ENCODE data around the gene ZNF341.
"Not testable (repeated sequence)": the region's sequence is repeated elsewhere in the genome, so short reads cannot be mapped to it uniquely, and the experiment has no call there.

Gene ZNF341

DNA sequence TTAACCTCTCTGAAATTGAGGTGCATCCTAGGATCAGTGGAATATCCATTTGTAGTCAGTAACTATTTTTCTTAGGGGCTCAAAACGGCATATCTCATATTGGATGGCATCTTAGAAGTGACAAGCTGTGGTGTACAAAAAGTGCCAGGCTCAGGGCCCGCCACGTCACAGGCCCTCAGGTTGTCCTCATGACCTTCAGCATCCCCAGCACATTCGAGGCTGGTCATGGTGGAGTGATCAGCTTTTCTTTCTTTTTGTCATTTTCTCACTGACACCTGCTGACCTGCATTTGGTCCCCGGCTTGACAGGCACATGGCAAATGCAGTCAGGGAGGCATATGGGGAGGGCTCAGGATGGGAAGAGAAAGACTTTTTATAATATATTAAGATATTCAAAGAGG, 38.5 kb upstream of the ZNF341 start:
- TF ChIP-seq POLR2A (IDR thresholded peaks at IDR 0.05; ENCODE audit: low read depth, low read length) (no peak), TAF1 (IDR thresholded peaks at IDR 0.05; ENCODE audit: borderline replicate concordance, low read depth, low read length) (no peak), POLR2AphosphoS5 (IDR thresholded peaks at IDR 0.05; ENCODE audit: low read depth, low read length) (no peak)
- FAIRE-seq (no peak), DNase-seq (ENCODE audit: insufficient read length) (no peak)

DNA sequence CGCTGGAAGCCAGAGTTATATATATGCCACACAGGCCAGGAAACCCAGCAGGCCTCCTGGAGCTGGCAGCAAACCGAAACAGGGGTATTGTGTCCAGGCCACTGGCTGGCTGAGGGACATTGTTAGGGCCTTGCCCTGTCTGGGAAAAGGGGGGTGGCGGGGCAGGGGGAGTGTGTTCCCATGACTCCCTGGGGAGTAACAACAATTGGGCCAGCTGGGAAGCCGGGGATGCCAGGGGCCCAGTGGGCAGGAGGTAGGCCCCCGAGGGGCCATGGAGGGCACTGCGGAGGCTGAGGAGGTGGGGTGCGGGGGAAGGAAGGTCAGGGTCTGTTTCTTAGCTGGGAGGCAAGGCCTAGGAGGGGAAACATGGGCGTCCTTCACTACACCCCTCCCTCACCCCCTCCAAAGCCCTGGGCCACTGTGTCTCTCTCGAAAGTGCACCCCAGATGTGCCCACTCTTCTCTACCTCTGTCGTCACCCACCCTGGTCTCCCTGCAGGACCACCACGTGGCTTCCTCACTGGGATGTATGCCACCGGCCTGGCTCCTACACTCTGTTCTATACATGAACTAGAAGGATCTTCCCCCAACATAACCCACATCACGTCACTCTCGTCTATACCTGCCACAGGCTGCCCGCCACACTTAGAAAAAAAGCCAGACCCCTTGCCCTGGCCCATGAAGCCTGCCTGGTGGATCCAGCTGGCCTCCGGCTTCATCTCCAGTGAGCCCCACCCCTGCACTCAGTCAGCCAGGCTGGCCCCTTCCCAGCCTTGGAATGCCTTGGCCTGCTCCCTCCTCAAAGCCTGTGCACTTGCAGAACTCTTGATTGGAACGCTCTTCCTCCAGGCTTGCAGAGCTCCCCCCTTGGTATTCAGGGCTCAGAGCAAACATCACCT, 37.8 kb upstream of the ZNF341 start:
- no peak for FAIRE-seq
- DNase-seq (ENCODE audit: insufficient read length) = no peak
- TF ChIP-seq POLR2AphosphoS5 (IDR thresholded peaks at IDR 0.05; ENCODE audit: low read depth, low read length) = no peak
- TF ChIP-seq TAF1 (IDR thresholded peaks at IDR 0.05; ENCODE audit: borderline replicate concordance, low read depth, low read length) = no peak
- no peak for TF ChIP-seq POLR2A (IDR thresholded peaks at IDR 0.05; ENCODE audit: low read depth, low read length)

DNA sequence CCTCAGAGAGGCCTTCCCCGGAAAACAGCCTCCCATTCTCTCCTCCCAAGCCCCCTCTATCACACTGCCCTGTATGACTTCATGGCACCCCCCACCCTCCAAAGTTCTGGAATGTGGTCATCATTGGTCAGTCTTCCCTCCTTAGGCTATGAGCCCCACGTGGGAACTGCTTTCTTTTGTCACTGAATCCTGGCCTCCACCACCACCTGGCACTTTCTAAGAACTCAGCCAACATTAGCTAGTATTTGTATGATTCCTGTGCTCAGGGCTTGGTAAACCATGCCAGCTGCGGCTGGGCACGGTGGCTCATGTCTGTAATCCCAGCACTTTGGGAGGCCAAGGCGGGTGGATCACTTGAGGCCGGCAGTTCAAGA, 37.2 kb upstream of the ZNF341 start:
- DNase-seq (ENCODE audit: insufficient read length) (no peak), FAIRE-seq (no peak)
- TF ChIP-seq TAF1 (IDR thresholded peaks at IDR 0.05; ENCODE audit: borderline replicate concordance, low read depth, low read length) (no peak), POLR2A (IDR thresholded peaks at IDR 0.05; ENCODE audit: low read depth, low read length) (no peak), POLR2AphosphoS5 (IDR thresholded peaks at IDR 0.05; ENCODE audit: low read depth, low read length) (no peak)

DNA sequence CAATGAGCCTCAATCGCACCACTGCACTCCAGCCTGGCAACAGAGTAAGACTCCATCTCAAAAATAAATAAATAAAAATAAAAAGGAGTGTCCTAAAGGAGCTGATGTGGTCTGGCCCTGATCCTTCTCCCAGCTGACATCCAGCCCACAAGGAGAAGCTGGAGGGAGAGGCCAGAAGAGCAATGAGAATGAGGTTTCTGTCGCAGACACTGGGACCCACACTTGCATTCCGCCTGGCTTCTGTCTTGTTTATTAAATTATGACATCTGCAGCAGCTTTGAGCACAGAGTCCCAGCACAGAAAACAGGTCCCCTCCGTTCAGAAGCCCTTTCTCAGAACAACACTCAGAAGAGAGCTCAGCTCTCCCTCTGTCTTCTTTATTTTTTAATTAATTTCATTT, 35.3 kb upstream of the ZNF341 start:
- no peak for DNase-seq (ENCODE audit: insufficient read length)
- FAIRE-seq = no peak
- no peak for TF ChIP-seq POLR2AphosphoS5 (IDR thresholded peaks at IDR 0.05; ENCODE audit: low read depth, low read length)
- no peak for TF ChIP-seq POLR2A (IDR thresholded peaks at IDR 0.05; ENCODE audit: low read depth, low read length)
- TF ChIP-seq TAF1 (IDR thresholded peaks at IDR 0.05; ENCODE audit: borderline replicate concordance, low read depth, low read length) = no peak

DNA sequence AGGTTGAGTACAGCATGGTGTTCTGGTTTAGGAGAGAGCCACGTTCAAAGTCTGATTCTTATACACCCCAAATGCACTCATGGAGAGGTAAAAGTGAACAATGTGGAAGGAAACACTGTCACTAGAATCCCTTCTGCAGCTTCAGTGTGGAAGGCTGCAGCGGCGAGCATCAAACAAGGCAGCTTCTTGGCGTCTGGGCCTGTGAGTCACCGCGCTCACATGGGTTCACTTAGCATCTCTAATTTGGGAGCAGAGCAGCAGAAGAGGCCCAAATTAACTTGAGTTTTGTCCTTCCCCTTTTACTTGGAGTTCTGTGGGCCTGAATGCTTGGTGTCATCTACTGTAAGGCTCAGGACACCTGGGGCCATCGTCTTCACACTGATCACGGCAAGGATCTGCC, 34.7 kb upstream of the ZNF341 start:
- DNase-seq (ENCODE audit: insufficient read length) (no peak), FAIRE-seq (no peak)
- TF ChIP-seq POLR2A (IDR thresholded peaks at IDR 0.05; ENCODE audit: low read depth, low read length) (no peak), TAF1 (IDR thresholded peaks at IDR 0.05; ENCODE audit: borderline replicate concordance, low read depth, low read length) (no peak), POLR2AphosphoS5 (IDR thresholded peaks at IDR 0.05; ENCODE audit: low read depth, low read length) (no peak)

DNA sequence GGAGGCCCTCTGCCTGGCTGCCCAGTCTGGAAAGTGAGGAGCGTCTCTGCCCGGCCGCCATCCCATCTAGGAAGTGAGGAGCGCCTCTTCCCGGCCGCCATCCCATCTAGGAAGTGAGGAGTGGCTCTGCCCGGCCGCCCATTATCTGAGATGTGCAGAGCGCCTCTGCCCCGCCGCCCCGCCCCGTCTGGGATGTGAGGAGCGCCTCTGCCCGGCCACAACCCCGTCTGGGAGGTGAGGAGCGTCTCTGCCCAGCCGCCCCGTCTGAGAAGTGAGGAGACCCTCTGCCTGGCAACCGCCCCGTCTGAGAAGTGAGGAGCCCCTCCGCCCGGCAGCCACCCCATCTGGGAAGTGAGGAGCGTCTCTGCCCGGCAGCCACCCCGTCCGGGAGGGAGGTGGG, 32.8 kb upstream of the ZNF341 start:
- FAIRE-seq; DNase-seq (ENCODE audit: insufficient read length): not testable (repeated sequence)

DNA sequence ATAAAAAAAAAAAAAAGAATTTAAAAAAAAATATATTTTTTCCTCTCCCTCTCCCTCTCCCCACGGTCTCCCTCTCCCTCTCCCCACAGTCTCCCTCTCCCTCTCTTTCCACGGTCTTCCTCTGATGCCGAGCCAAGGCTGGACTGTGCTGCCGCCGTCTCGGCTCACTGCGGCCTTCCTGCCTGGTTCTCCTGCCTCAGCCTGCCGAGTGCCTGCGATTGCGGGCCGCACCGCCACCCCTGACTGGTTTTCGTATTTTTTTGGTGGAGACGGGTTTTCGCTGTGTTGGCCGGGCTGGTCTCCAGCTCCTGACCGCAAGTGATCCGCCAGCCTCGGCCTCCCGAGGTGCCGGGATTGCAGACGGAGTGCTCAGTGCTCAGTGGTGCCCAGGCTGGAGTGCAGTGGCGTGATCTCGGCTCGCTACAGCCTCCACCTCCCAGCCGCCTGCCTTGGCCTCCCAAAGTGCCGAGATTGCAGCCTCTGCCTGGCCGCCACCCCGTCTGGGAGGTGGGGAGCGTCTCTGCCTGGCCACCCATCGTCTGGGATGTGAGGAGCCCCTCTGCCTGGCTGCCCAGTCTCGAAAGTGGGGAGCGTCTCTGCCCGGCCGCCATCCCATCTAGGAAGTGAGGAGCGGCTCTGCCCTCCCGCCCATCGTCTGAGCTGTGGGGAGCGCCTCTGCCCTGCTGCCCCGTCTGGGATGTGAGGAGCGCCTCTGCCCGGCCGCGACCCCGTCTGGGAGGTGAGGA, 30.9 kb upstream of the ZNF341 start:
- DNase-seq (ENCODE audit: insufficient read length); FAIRE-seq: not testable (repeated sequence)

DNA sequence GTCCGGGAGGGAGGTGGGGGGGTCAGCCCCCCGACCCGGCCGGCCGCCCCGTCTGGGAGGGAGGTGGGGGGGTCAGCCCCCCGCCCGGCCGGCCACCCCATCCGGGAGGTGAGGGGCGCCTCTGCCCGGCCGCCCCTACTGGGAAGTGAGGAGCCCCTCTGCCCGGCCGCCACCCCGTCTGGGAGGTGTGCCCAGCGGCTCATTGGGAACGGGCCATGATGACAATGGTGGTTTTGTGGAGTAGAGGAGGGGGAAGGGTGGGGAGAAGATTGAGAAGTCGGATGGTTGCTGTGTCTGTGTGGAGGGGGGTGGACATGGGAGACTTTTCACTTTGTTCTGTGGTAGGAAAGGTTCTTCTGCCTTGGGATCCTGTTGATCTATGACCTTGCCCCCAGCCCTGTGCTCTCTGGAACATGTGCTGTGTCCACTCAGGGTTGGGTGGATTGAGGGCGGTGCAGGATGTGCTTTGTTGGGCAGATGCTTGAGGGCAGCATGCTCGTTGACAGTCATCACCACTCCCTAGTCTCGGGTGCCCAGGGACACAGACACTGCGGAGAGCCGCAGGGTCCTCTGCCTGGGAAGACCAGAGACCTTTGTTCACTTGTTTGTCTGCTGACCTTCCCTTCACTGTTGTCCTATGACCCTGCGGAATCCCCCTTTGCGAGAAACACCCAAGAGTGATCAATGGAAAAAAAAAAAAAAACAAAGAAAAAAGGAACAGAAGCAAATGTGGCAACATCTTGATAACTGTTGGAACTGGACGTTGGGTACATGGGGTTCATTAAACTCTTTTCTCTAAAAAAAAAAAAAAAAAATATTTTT, 30.0 kb upstream of the ZNF341 start:
- TF ChIP-seq POLR2AphosphoS5 (IDR thresholded peaks at IDR 0.05; ENCODE audit: low read depth, low read length) = no peak
- TF ChIP-seq POLR2A (IDR thresholded peaks at IDR 0.05; ENCODE audit: low read depth, low read length) = no peak
- no peak for TF ChIP-seq TAF1 (IDR thresholded peaks at IDR 0.05; ENCODE audit: borderline replicate concordance, low read depth, low read length)
- no peak for DNase-seq (ENCODE audit: insufficient read length)
- FAIRE-seq = no peak

DNA sequence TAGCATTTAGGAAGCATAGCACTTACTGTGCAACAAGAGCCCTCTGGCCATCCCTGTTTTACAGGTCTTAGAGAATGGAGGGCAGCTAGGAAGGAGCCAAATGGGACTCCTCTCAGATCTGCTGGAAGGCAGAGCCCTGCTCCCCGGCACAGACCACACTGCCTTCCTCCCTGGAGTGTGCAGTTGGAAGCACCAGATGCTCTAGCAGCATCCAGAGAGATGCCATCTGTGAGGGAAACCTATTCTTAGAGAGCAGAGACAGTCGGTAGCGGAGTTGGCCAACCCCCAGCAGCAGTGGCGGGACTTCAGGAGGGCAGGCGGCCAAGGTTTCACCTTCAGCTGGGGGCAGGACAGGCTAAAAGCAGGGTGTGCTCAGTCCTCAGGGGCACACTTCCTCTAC, 28.9 kb upstream of the ZNF341 start:
- DNase-seq (ENCODE audit: insufficient read length) (no peak), FAIRE-seq (no peak)
- TF ChIP-seq POLR2AphosphoS5 (IDR thresholded peaks at IDR 0.05; ENCODE audit: low read depth, low read length) = no peak
- no peak for TF ChIP-seq TAF1 (IDR thresholded peaks at IDR 0.05; ENCODE audit: borderline replicate concordance, low read depth, low read length)
- TF ChIP-seq POLR2A (IDR thresholded peaks at IDR 0.05; ENCODE audit: low read depth, low read length) = no peak

DNA sequence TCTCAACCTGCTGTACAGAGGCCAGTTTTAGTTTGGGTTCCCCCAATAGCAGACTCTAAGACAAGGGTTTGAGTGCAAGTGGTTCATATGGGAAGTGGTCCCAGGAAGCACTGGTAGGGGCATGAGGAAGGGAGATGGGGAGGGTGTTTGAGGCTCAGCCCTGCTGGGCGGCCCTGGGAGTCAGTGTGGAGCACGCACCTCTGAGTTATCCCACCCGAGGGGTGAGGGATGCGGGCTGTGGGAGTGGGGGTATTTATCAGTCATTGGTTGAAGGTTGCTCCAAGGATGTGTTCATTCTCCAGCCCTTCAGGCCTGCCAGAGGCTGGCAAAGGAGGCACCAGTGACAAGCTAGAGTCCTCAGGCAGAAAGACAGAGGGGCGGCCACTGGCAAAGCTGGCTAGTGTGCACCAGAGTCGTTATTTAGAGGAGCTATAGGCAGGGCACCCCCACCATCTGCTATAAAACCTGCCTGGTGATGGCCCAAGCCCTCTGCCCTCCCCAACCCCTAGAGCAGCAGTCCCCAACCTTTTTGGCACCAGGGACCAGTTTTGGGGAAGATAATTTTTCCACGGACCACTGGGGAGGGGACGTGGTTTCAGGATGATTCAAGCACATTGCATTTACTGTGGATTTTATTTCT, 28.2 kb upstream of the ZNF341 start:
- DNase-seq (ENCODE audit: insufficient read length) (no peak), FAIRE-seq (no peak)
- TF ChIP-seq POLR2AphosphoS5 (IDR thresholded peaks at IDR 0.05; ENCODE audit: low read depth, low read length) = no peak
- no peak for TF ChIP-seq POLR2A (IDR thresholded peaks at IDR 0.05; ENCODE audit: low read depth, low read length)
- TF ChIP-seq TAF1 (IDR thresholded peaks at IDR 0.05; ENCODE audit: borderline replicate concordance, low read depth, low read length) = no peak

DNA sequence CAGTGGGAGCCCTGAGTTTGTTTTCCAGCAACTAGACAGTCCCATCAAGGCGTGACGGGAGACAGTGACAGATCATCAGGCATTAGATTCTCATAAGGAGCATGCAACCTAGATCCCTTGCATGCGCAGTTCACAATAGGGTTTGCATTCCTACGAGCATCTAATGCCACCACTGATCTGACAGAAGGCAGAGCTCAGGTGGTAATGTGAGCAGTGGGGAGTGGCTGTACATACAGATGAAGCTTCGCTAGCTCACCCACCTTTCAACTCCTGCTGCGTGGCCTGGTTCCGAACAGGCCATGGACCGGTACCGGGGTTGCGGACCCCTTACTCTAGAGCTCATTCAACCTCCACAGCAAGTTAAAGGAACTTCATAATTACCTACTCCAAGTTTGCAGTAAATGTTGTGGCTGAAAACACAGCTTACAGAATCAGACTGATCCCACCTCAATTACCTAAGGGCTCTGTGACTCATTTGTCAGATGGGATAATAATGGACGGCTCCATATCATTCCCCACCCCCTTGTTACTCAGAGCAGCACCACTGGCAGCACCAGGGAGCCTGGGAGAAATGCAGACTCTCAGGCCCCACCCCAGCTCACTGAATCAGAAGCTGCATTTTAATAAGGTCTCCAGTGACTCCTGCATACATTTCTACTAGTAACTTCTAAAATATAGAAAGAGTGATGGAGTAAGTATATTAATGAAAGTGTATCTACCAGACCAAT, 27.4 kb upstream of the ZNF341 start:
- no peak for FAIRE-seq
- TF ChIP-seq POLR2AphosphoS5 (IDR thresholded peaks at IDR 0.05; ENCODE audit: low read depth, low read length) (no peak), POLR2A (IDR thresholded peaks at IDR 0.05; ENCODE audit: low read depth, low read length) (no peak), TAF1 (IDR thresholded peaks at IDR 0.05; ENCODE audit: borderline replicate concordance, low read depth, low read length) (no peak)
- no peak for DNase-seq (ENCODE audit: insufficient read length)

All from GM12892 (cell line).